DOHH2 (cell line): ENCODE results near the gene MCC.

Experiments
- H3F3A ChIP-seq: fragments of 200-600 bp; sonication (generic), shearing (Covaris generic); 2 replicates; pipeline ENCODE4 v1.6.0; 2016; ENCODE audit warnings: antibody characterized with exemption, mild to moderate bottlenecking; ENCODE audit not compliant: control insufficient read depth, insufficient read depth
- H3K27ac ChIP-seq: fragments of 200-600 bp; sonication (generic); 2 replicates; pipeline ENCODE4 v1.5.1; 2014; ENCODE audit warnings: low read depth, mild to moderate bottlenecking, low read length, moderate library complexity
- H3K27me3 ChIP-seq: fragments of 200-600 bp; sonication (generic); 2 replicates; pipeline ENCODE4 v1.6.1; 2014; ENCODE audit warnings: mild to moderate bottlenecking, low read length, mixed read lengths; ENCODE audit not compliant: control insufficient read depth
- H3K36me3 ChIP-seq: fragments of 200-600 bp; sonication (generic); 2 replicates; pipeline ENCODE4 v1.6.1; 2014; ENCODE audit warnings: mild to moderate bottlenecking, low read length, moderate library complexity, mixed read lengths; ENCODE audit not compliant: control insufficient read depth
- H3K4me1 ChIP-seq: fragments of 200-600 bp; sonication (generic); 2 replicates; pipeline ENCODE4 v1.6.1; 2014; ENCODE audit warnings: mild to moderate bottlenecking, low read length, mixed read lengths; ENCODE audit not compliant: control insufficient read depth
- H3K4me2 ChIP-seq: fragments of 200-600 bp; sonication (generic); 2 replicates; pipeline ENCODE4 v1.6.0; 2014; ENCODE audit warnings: mild to moderate bottlenecking, low read length, moderate library complexity
- H3K4me3 ChIP-seq: fragments of 200-600 bp; sonication (generic); 2 replicates; pipeline ENCODE4 v1.5.1; 2014; ENCODE audit warnings: mild to moderate bottlenecking, low read length, mixed read lengths
- H3K79me2 ChIP-seq: fragments of 200-600 bp; sonication (generic); 2 replicates; pipeline ENCODE4 v1.6.1; 2014; ENCODE audit warnings: mild to moderate bottlenecking, low read length, mixed read lengths; ENCODE audit not compliant: control insufficient read depth
- H3K9me2 ChIP-seq: fragments of 200-600 bp; sonication (generic); replicated peaks from 2 replicates; pipeline ENCODE4 v1.6.1; 2014; ENCODE audit warnings: mild to moderate bottlenecking, low read length, mixed read lengths; ENCODE audit not compliant: control insufficient read depth
- H3K9me3 ChIP-seq: fragments of 200-600 bp; sonication (generic); 2 replicates; pipeline ENCODE4 v1.6.1; 2014; ENCODE audit warnings: antibody characterized with exemption, low read length, mixed read lengths; ENCODE audit not compliant: control insufficient read depth, insufficient read depth
- H4K20me1 ChIP-seq: fragments of 200-600 bp; sonication (generic); 2 replicates; pipeline ENCODE4 v1.6.0; 2014; ENCODE audit warnings: low read depth, mild to moderate bottlenecking, antibody characterized with exemption, low read length, moderate library complexity; ENCODE audit not compliant: control insufficient read depth, insufficient read depth
- CTCF ChIP-seq: fragments of 200-600 bp; sonication (generic); IDR thresholded peaks from one replicate; pipeline ENCODE4 v1.5.1; 2014; ENCODE audit warnings: antibody characterized with exemption, mild to moderate bottlenecking, low read depth, low read length; ENCODE audit not compliant: poor library complexity, severe bottlenecking
- EZH2phosphoT487 ChIP-seq: fragments of 200-600 bp; sonication (generic); IDR thresholded peaks from 2 replicates; pipeline ENCODE4 v1.6.1; 2017; ENCODE audit warnings: borderline replicate concordance, mild to moderate bottlenecking, antibody characterized with exemption, low read length, moderate library complexity, mixed read lengths

The MCC gene

GRCh38 chr5:113142186-113142585, 346.1 kb downstream of the MCC start:
- Histone ChIP-seq H3K9me3 (no peaks in the 10 kb centered on the region), H3K27ac (no peak overlapping the region), H3K4me2 (no peak overlapping the region), H3K4me3 (no peak overlapping the region), H3K79me2 (no peaks in the 10 kb centered on the region), H3K9me2 (no peaks in the 10 kb centered on the region), H4K20me1 (no peaks in the 10 kb centered on the region), H3K36me3 (no peaks in the 10 kb centered on the region), H3K4me1 (no peaks in the 10 kb centered on the region), H3K27me3 (0 out of 2 replicates have a peak, but pooled peaks cover 4% of the 10 kb centered on the region), H3F3A (no peaks in the 10 kb centered on the region)
- TF ChIP-seq EZH2phosphoT487: no peak
- TF ChIP-seq CTCF: no peak

GRCh38 chr5:113140837-113141671, 347.2 kb downstream of the MCC start:
- Histone ChIP-seq H3K9me3 (no peaks in the 10 kb centered on the region), H3K9me2 (no peaks in the 10 kb centered on the region), H3K27me3 (0 out of 2 replicates have a peak, but pooled peaks cover 4% of the 10 kb centered on the region), H3K36me3 (no peaks in the 10 kb centered on the region), H3K27ac (no peak overlapping the region), H3K4me3 (no peak overlapping the region), H3F3A (no peaks in the 10 kb centered on the region), H3K4me2 (no peak overlapping the region), H3K4me1 (no peaks in the 10 kb centered on the region), H4K20me1 (no peaks in the 10 kb centered on the region), H3K79me2 (no peaks in the 10 kb centered on the region)
- TF ChIP-seq EZH2phosphoT487 (no peak), CTCF (no peak)

GRCh38 chr5:113133211-113133975, 354.9 kb downstream of the MCC start:
- no peak for TF ChIP-seq CTCF
- TF ChIP-seq EZH2phosphoT487: no peak
- Histone ChIP-seq H3F3A (no peaks in the 10 kb centered on the region), H3K4me1 (no peaks in the 10 kb centered on the region), H4K20me1 (no peaks in the 10 kb centered on the region), H3K9me2 (no peaks in the 10 kb centered on the region), H3K79me2 (no peaks in the 10 kb centered on the region), H3K27me3 (no peaks in the 10 kb centered on the region), H3K4me2 (no peak overlapping the region), H3K9me3 (no peaks in the 10 kb centered on the region), H3K4me3 (no peak overlapping the region), H3K36me3 (no peaks in the 10 kb centered on the region), H3K27ac (no peak overlapping the region)
